Neural cell (in vitro differentiated cells): ENCODE results near the gene UBAC2. TPM values are rescaled to one million over a fixed set of nuclear protein-coding genes. Genes with fewer than 3 reads are reported as not detected.

ENCODE experiments used
- H2AFZ ChIP-seq: fragments of 200-600, 300-800 bp; sonication (generic), shearing (Covaris generic); 2 replicates; pipeline ENCODE4 v1.6.0; 2014; ENCODE audit warnings: low read depth, mild to moderate bottlenecking, antibody characterized with exemption, low read length, moderate library complexity
- H3F3A ChIP-seq: fragments of 200-600 bp; shearing (Covaris generic); 2 replicates; pipeline ENCODE4 v1.6.1; 2016; ENCODE audit warnings: mild to moderate bottlenecking, moderate library complexity, mixed read lengths, antibody characterized with exemption, low read length; ENCODE audit not compliant: insufficient read depth, poor library complexity, severe bottlenecking
- H3K27ac ChIP-seq: fragments of 200-600, 300-800 bp; sonication (generic), shearing (Covaris generic); 2 replicates; pipeline ENCODE4 v1.5.1; 2014; ENCODE audit warnings: mild to moderate bottlenecking, low read length, moderate library complexity
- H3K27me3 ChIP-seq: fragments of 300-800, 200-600 bp; sonication (generic), shearing (Covaris generic); 2 replicates; pipeline ENCODE4 v1.6.0; 2014; ENCODE audit warnings: mild to moderate bottlenecking, low read depth, low read length, moderate library complexity; ENCODE audit not compliant: insufficient read depth
- H3K36me3 ChIP-seq: fragments of 300-800, 200-600 bp; sonication (generic), shearing (Covaris generic); 2 replicates; pipeline ENCODE4 v1.5.1; 2014; ENCODE audit warnings: mild to moderate bottlenecking, antibody characterized with exemption, low read length, moderate library complexity; ENCODE audit not compliant: insufficient read depth
- H3K4me2 ChIP-seq: fragments of 300-800, 200-600 bp; sonication (generic), shearing (Covaris generic); 2 replicates; pipeline ENCODE4 v1.6.0; 2014; ENCODE audit warnings: mild to moderate bottlenecking, low read length
- H3K4me3 ChIP-seq: fragments of 300-800, 200-600 bp; sonication (generic), shearing (Covaris generic); 2 replicates; pipeline ENCODE4 v1.5.1; 2014; ENCODE audit warnings: mild to moderate bottlenecking, low read length, moderate library complexity
- H3K79me2 ChIP-seq: fragments of 200-600 bp; shearing (Covaris generic); replicated peaks from 2 replicates; pipeline ENCODE4 v1.6.0; 2014; ENCODE audit warnings: mild to moderate bottlenecking, low read length, moderate library complexity; ENCODE audit not compliant: insufficient read depth
- H3K9ac ChIP-seq: fragments of 300-800, 200-600 bp; sonication (generic), shearing (Covaris generic); 2 replicates; pipeline ENCODE4 v1.6.1; 2016; ENCODE audit warnings: mild to moderate bottlenecking, low read length, mixed read lengths
- H3K9me2 ChIP-seq: fragments of 200-600 bp; shearing (Covaris generic); 2 replicates; pipeline ENCODE4 v1.6.1; 2016; ENCODE audit warnings: mild to moderate bottlenecking, low read length, mixed read lengths; ENCODE audit not compliant: insufficient read depth
- H3K9me3 ChIP-seq: fragments of 200-600, 300-800 bp; sonication (generic), shearing (Covaris generic); 2 replicates; pipeline ENCODE4 v1.6.1; 2016; ENCODE audit warnings: mild to moderate bottlenecking, mixed run types, low read length, moderate library complexity, mixed read lengths
- H4K20me1 ChIP-seq: fragments of 200-600 bp; shearing (Covaris generic); 2 replicates; pipeline ENCODE4 v1.6.1; 2016; ENCODE audit warnings: mild to moderate bottlenecking, mixed run types; ENCODE audit not compliant: insufficient read depth
- EP300 ChIP-seq: fragments of 450-650 bp; conservative IDR thresholded peaks from 2 replicates; pipeline ENCODE4 v1.6.1; 2014; ENCODE audit warnings: antibody characterized with exemption, mild to moderate bottlenecking, moderate library complexity; ENCODE audit not compliant: poor library complexity, severe bottlenecking
- EZH2 ChIP-seq: fragments of 200-600, 300-800 bp; shearing (Covaris generic), sonication (generic); IDR thresholded peaks from 2 replicates; pipeline ENCODE4 v1.6.1; 2014; ENCODE audit warnings: antibody characterized with exemption, low read length, borderline replicate concordance, mild to moderate bottlenecking; ENCODE audit not compliant: insufficient read depth, poor library complexity, severe bottlenecking
- MXI1 ChIP-seq: fragments of 450-650 bp; conservative IDR thresholded peaks from 2 replicates; pipeline ENCODE4 v1.6.1; 2014; ENCODE audit warnings: antibody characterized with exemption, mild to moderate bottlenecking; ENCODE audit not compliant: poor library complexity, severe bottlenecking
- POLR2AphosphoS5 ChIP-seq: IDR thresholded peaks from 2 replicates; pipeline ENCODE4 v1.6.1; 2012
- RAD21 ChIP-seq: fragments of 450-650 bp; conservative IDR thresholded peaks from 2 replicates; pipeline ENCODE4 v1.6.1; 2014; ENCODE audit warnings: antibody characterized with exemption, mild to moderate bottlenecking, moderate library complexity
- SMC3 ChIP-seq: fragments of 450-650 bp; conservative IDR thresholded peaks from 2 replicates; pipeline ENCODE4 v1.6.1; 2014; ENCODE audit warnings: antibody characterized with exemption, mild to moderate bottlenecking, moderate library complexity; ENCODE audit not compliant: poor library complexity
- TAF1 ChIP-seq: IDR thresholded peaks from 2 replicates; pipeline ENCODE4 v1.6.1; 2012; ENCODE audit warnings: low read depth
- polyA plus RNA-seq: library from polyadenylated mRNA; depleted of rRNA; stranded (reverse); fragments of >200 nt; gene quantifications from 2 replicates; pipeline ENCODE4 v1.2.3, GENCODE V29; 2014
- TF ChIP-seq, protein P1 (sequence below): IDR thresholded peaks from 2 replicates; pipeline ENCODE4 v1.6.1; 2012; ENCODE audit warnings: borderline replicate concordance
- TF ChIP-seq, protein P2 (sequence below): fragments of 450-650 bp; IDR thresholded peaks from 2 replicates; pipeline ENCODE4 v1.5.1; 2014; ENCODE audit warnings: antibody characterized with exemption, mild to moderate bottlenecking, moderate library complexity; ENCODE audit not compliant: poor library complexity, severe bottlenecking

Gene UBAC2
- polyA plus RNA-seq, 1 donor from 2014 or later: 56.9 TPM

DNA sequence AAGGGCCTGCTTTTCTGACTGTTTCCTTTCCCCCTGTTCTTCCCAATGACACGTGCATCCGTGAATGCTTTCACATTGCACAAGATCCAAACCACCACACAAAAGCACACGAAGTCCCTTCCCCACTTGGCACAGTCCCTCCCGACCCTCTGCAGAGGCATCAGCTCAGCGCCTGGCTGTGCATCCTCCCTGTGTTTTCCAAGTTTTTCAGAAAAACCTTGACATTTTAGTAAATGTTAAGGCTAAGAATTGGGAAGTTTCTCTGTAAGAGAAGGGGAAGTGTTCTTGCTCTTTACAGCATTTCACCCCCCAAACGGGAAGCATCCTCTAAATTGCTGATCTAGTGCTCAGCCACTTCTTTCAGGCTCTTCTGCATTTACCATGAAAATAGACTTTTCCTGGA, 206.1 kb downstream of the UBAC2 start:
- Histone ChIP-seq H3K79me2 (no peaks in the 10 kb centered on the region), H2AFZ (no peak overlapping the region), H3K27ac (no peak overlapping the region), H3K36me3 (no peaks in the 10 kb centered on the region), H3K4me3 (no peak overlapping the region), H3K9me3 (no peaks in the 10 kb centered on the region), H3K27me3 (no peaks in the 10 kb centered on the region), H3K9ac (no peak overlapping the region), H3K9me2 (no peaks in the 10 kb centered on the region), H4K20me1 (no peaks in the 10 kb centered on the region), H3F3A (no peaks in the 10 kb centered on the region), H3K4me2 (no peak overlapping the region)
- TF ChIP-seq, protein P1, sequence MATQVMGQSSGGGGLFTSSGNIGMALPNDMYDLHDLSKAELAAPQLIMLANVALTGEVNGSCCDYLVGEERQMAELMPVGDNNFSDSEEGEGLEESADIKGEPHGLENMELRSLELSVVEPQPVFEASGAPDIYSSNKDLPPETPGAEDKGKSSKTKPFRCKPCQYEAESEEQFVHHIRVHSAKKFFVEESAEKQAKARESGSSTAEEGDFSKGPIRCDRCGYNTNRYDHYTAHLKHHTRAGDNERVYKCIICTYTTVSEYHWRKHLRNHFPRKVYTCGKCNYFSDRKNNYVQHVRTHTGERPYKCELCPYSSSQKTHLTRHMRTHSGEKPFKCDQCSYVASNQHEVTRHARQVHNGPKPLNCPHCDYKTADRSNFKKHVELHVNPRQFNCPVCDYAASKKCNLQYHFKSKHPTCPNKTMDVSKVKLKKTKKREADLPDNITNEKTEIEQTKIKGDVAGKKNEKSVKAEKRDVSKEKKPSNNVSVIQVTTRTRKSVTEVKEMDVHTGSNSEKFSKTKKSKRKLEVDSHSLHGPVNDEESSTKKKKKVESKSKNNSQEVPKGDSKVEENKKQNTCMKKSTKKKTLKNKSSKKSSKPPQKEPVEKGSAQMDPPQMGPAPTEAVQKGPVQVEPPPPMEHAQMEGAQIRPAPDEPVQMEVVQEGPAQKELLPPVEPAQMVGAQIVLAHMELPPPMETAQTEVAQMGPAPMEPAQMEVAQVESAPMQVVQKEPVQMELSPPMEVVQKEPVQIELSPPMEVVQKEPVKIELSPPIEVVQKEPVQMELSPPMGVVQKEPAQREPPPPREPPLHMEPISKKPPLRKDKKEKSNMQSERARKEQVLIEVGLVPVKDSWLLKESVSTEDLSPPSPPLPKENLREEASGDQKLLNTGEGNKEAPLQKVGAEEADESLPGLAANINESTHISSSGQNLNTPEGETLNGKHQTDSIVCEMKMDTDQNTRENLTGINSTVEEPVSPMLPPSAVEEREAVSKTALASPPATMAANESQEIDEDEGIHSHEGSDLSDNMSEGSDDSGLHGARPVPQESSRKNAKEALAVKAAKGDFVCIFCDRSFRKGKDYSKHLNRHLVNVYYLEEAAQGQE: no peak
- TF ChIP-seq POLR2AphosphoS5: no peak
- no peak for TF ChIP-seq TAF1
- no peak for TF ChIP-seq SMC3
- no peak for TF ChIP-seq EZH2
- TF ChIP-seq, protein P2, sequence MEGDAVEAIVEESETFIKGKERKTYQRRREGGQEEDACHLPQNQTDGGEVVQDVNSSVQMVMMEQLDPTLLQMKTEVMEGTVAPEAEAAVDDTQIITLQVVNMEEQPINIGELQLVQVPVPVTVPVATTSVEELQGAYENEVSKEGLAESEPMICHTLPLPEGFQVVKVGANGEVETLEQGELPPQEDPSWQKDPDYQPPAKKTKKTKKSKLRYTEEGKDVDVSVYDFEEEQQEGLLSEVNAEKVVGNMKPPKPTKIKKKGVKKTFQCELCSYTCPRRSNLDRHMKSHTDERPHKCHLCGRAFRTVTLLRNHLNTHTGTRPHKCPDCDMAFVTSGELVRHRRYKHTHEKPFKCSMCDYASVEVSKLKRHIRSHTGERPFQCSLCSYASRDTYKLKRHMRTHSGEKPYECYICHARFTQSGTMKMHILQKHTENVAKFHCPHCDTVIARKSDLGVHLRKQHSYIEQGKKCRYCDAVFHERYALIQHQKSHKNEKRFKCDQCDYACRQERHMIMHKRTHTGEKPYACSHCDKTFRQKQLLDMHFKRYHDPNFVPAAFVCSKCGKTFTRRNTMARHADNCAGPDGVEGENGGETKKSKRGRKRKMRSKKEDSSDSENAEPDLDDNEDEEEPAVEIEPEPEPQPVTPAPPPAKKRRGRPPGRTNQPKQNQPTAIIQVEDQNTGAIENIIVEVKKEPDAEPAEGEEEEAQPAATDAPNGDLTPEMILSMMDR: no peak
- TF ChIP-seq MXI1: no peak
- TF ChIP-seq EP300: no peak
- no peak for TF ChIP-seq RAD21

DNA sequence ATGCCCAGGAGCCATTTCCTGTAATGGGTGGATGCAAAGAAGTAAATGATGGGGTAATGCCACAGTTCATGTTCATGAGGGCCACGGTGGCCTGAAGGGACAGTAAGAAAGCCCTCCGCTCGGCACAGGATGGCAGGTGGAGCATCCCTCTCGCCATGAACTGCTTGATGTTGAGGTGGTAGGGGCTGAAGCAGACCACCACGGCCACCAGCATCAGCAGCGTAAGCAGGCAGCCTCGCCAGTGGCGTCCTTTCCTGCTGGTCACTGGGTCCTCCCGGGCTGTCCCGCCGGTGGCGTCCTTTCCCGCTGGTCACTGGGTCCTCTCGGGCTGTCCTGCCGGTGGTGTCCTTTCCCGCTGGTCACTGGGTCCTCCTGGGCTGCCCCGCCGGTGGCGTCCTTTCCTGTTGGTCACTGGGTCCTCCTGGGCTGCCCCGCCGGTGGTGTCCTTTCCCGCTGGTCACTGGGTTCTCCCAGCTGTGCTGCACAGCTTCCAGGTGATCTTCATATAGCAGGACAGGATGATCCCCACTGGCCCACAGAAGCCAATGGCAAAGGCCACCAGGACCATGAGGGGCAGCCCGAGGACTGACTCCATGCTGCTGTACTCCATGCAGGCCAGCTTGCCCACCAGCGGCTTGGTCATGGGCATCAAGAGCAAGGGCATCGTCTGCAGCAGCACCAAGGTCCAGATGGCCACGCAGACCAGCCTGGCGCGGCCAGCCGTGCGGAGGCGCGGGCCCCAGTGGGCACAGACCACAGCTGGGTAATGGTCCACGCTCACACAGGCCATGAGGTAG, 207.4 kb downstream of the UBAC2 start:
- H3K36me3 ChIP-seq: no peaks in the 10 kb centered on the region
- H3K27ac ChIP-seq: no peak overlapping the region
- H3K9ac ChIP-seq: no peak overlapping the region
- TF ChIP-seq MXI1 (no peak), TAF1 (no peak), RAD21 (no peak), SMC3 (no peak), EP300 (no peak), EZH2 (no peak), POLR2AphosphoS5 (no peak)
- TF ChIP-seq, protein P1: no peak
- TF ChIP-seq, protein P2: no peak
- no peaks in the 10 kb centered on the region for H3K27me3 ChIP-seq
- H3F3A ChIP-seq: no peaks in the 10 kb centered on the region
- no peak overlapping the region for H3K4me3 ChIP-seq
- no peak overlapping the region for H2AFZ ChIP-seq
- no peaks in the 10 kb centered on the region for H3K9me3 ChIP-seq
- no peaks in the 10 kb centered on the region for H3K79me2 ChIP-seq
- no peak overlapping the region for H3K4me2 ChIP-seq
- no peaks in the 10 kb centered on the region for H3K9me2 ChIP-seq
- H4K20me1 ChIP-seq: no peaks in the 10 kb centered on the region
